HG03060 (cell line): ENCODE measurements around the gene PHC2.

Experiments
- ATAC-seq: cut with Tn5 transposase; IDR thresholded peaks from one replicate; pipeline ENCODE4 v1.9.1; 2021; ENCODE audit warnings: low read depth, moderate number of reproducible peaks; ENCODE audit not compliant: unreplicated experiment

The PHC2 gene

GRCh38 chr1:33357099-33357498, 73.8 kb downstream of the PHC2 start:
- ATAC-seq: no peak

- no peak for ATAC-seq
These were observed 76.1 kb downstream of the PHC2 start for GRCh38 chr1:33354707-33355316.

GRCh38 chr1:33353531-33353930, 77.4 kb downstream of the PHC2 start:
- ATAC-seq: no peak

GRCh38 chr1:33351281-33351660, 79.6 kb downstream of the PHC2 start:
- ATAC-seq: no peak

- ATAC-seq: no peak
These were observed 80.1 kb downstream of the PHC2 start for GRCh38 chr1:33350611-33351280.

- ATAC-seq: peak; percentile 47
These were observed 80.9 kb downstream of the PHC2 start for GRCh38 chr1:33349778-33350610.

- ATAC-seq: no peak
These were observed 81.7 kb downstream of the PHC2 start for GRCh38 chr1:33349081-33349759.

GRCh38 chr1:33348676-33349080, 82.2 kb downstream of the PHC2 start:
- no peak for ATAC-seq

- no peak for ATAC-seq
These were observed 82.7 kb downstream of the PHC2 start for GRCh38 chr1:33348194-33348593.

- ATAC-seq: no peak
These were observed 83.3 kb downstream of the PHC2 start for GRCh38 chr1:33347650-33347992.

- no peak for ATAC-seq
These were observed 83.8 kb downstream of the PHC2 start for GRCh38 chr1:33346927-33347649.

- ATAC-seq: no peak
These were observed 84.4 kb downstream of the PHC2 start for GRCh38 chr1:33346533-33346926.

GRCh38 chr1:33344896-33345560, 85.9 kb downstream of the PHC2 start:
- ATAC-seq: no peak

- ATAC-seq: no peak
These were observed 87.4 kb downstream of the PHC2 start for GRCh38 chr1:33343539-33343938.

- no peak for ATAC-seq
These were observed 88.7 kb downstream of the PHC2 start for GRCh38 chr1:33342041-33342723.

- ATAC-seq: no peak
These were observed 89.7 kb downstream of the PHC2 start for GRCh38 chr1:33341190-33341589.

GRCh38 chr1:33339413-33339812, 91.5 kb downstream of the PHC2 start:
- ATAC-seq: no peak

- ATAC-seq: no peak
These were observed 92.3 kb downstream of the PHC2 start for GRCh38 chr1:33338440-33339211.

- no peak for ATAC-seq
These were observed 92.9 kb downstream of the PHC2 start for GRCh38 chr1:33338048-33338439.
